Fibroblast of mammary gland (primary cell): ENCODE data around the gene ENPEP.

Source experiments
- DNase-seq: peaks from one replicate; pipeline ENCODE4 v3.0.0-alpha.2; 2010; ENCODE audit warnings: low read depth
- H3K4me3 ChIP-seq: 2 replicates; pipeline ENCODE4 v1.5.1; 2011; ENCODE audit warnings: low read depth, mild to moderate bottlenecking, low read length, moderate library complexity; ENCODE audit not compliant: control insufficient read depth
- TF ChIP-seq, protein P1 (sequence below): conservative IDR thresholded peaks from 2 replicates; pipeline ENCODE4 v1.5.1; 2011; ENCODE audit warnings: low read depth, low read length, inconsistent platforms; ENCODE audit not compliant: control insufficient read depth, insufficient read depth

Gene ENPEP

DNA sequence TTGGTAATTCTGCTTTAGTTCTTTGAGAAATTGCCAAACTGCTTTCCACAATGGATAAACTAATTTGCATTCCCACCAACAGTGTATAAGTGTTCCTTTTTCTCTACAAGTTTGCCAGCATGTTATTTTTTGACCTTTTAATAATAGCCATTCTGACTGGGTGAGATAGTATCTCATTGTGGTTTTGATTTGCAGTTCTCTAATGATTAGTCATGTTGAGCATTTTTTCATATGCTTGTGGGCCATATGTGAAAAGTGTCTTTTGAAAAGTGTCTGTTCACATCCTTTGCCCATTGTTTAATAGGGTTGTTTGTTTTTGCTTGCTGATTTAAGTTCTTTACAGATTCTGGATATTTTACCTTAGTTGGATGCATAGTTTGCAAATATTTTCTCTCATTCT lies 25.9 kb downstream of the ENPEP start:
- DNase-seq, result peak; percentile 56
- no peak overlapping the region for H3K4me3 ChIP-seq
- TF ChIP-seq, protein P1, sequence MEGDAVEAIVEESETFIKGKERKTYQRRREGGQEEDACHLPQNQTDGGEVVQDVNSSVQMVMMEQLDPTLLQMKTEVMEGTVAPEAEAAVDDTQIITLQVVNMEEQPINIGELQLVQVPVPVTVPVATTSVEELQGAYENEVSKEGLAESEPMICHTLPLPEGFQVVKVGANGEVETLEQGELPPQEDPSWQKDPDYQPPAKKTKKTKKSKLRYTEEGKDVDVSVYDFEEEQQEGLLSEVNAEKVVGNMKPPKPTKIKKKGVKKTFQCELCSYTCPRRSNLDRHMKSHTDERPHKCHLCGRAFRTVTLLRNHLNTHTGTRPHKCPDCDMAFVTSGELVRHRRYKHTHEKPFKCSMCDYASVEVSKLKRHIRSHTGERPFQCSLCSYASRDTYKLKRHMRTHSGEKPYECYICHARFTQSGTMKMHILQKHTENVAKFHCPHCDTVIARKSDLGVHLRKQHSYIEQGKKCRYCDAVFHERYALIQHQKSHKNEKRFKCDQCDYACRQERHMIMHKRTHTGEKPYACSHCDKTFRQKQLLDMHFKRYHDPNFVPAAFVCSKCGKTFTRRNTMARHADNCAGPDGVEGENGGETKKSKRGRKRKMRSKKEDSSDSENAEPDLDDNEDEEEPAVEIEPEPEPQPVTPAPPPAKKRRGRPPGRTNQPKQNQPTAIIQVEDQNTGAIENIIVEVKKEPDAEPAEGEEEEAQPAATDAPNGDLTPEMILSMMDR, result no peak

DNA sequence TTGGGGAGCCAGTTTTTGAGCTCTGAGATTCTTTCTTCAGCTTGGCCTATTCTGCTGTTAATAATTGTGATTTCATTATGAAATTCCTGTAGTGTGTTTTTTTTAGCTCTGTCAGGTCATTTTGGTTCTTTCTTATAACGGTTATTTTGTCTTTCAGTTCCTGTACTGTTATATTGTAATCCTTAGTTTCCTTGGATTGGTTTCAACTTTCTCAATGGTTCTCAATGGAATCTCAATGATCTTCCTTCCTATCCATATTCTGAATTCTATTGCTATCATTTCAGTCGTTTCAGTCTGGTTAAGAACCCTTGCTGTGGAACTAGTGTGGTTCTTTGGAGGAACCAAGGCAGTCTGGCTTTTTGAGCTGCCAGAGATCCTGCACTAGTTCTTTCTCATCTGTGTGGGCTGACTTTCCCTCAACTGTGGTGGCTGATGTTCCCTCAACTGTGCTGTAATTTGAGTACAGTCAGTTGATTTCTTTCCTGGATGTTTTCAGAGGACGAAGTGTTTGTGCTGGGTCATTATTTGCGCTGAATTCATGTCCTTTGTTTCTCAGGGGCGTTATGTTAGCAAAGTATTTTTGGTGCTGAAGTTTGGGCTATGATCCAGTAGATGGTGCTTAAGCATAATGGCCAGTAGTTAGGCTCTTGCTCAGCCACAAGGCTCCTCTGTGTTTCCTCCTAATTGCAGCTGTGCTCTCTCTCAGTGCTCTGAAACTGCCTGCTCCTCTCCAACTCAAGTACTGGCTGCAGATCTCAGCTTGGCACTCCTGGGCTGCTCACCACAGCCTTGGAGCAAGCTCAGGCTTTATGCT lies 27.5 kb downstream of the ENPEP start:
- H3K4me3 ChIP-seq, result no peak overlapping the region
- DNase-seq, result peak; percentile 45
- TF ChIP-seq, protein P1, result no peak

DNA sequence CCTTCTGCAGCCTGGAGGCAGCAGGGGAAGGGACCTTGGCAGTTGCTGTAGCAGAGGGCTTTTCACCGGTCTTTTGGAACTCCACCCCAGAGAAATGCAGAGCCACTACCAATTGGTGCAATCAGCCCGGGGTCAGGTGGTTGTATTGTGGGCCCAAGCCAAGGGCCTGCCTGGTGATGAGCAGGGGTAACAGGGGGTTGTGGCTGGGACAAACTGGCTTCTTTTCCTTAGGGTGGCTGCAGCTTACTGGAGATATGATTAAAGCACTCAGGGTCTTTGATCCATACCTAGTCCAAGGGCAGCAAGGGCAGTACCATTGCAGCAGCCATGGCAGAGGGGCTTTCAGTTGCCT lies 28.1 kb downstream of the ENPEP start:
- H3K4me3 ChIP-seq, result no peak overlapping the region
- no peak for DNase-seq
- TF ChIP-seq, protein P1, result no peak

DNA sequence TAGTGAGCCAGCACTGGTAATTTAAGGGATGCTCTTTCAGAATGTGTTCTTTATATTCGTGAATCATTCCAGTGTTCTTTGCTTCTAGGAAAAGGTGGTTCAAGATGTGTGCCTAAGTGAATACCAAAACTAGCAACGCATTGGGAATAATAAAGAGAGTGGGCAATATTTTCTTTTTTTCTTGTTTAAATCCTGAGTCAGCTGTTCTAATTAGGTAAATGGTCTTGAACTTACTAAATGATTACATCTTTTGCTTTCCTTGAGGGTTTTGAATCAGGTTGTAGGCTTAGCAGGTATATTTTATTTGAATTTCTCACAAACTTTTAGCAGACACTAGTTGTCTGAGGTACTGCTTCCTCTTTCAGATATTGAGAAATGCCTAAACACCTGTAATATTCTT lies 29.5 kb downstream of the ENPEP start:
- H3K4me3 ChIP-seq, result no peak overlapping the region
- TF ChIP-seq, protein P1, result no peak
- no peak for DNase-seq

DNA sequence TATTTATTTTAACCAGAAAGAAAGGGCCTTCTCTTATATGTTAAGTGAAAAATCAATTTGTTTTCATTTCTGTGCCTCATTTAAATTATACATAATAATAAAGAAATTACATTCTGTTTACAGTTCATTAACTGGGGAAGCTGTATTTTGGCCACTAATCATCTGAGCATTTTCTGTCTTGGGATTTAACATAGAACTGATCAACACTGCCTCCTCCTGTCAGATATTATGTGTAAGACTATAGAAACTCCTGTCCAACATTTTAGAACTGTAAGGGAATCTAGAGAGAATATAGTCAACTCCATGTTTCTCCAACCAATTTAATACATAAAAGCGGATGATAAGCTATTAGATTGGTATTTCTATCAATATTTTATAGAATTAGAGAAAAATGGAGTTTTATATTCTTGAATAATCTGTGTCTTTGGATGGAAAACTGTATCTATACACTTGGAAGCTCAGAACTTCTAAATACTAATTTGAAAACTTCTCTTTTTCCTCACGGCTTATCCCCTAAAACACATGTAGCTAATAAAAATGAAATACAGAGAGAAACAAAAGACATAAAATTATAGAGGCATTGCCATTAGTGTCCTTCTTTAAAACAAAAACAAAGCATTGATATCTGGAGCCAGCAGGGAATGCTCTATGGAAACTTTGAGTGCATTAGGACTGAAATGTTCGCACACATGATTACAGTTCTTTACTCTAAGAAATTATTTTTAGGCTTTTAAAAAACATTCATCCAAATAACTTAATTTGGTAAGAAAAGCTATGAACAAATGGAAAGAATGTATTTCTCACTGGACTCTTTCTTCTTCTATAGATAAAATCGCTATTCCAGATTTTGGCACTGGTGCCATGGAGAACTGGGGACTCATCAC lies 33.1 kb downstream of the ENPEP start:
- peak; percentile 59 for DNase-seq
- H3K4me3 ChIP-seq, result no peak overlapping the region
- TF ChIP-seq, protein P1, result peak; percentile 48

DNA sequence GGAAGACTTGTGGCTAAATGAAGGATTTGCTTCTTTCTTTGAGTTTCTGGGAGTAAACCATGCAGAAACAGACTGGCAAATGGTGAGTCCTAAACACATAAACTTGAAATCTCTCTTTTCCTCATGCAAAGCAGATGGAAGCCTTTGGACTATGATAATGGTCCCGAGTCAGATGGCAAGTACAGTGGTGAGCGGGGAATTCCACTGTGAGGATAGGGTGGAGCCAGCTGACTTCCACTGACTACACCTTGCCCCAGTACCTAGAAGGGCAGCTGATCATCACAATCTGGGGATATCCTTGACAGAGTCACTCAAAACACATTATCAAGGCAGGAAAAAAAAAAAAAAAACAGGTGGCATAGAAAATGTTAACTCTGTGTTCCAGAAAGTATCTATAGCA lies 34.3 kb downstream of the ENPEP start:
- DNase-seq, result no peak
- H3K4me3 ChIP-seq, result no peak overlapping the region
- TF ChIP-seq, protein P1, result no peak
